CD4-positive, alpha-beta T cell (primary cell): ENCODE results near the gene STRADB. TPM values are rescaled to one million over a fixed set of nuclear protein-coding genes. Genes with fewer than 3 reads are reported as not detected.

Experiments
- ATAC-seq: fragments of 200-7000 bp; cut with Tn5 transposase; one replicate; pipeline ENCODE4 v1.10.0; 2022; ENCODE audit warnings: mild to moderate bottlenecking; ENCODE audit not compliant: poor library complexity
- CTCF ChIA-PET: fragments of 350-600 bp; sonication (Branson Sonifier 250); formaldehyde crosslinking; loops from one replicate; lab custom pipeline; 2021; ENCODE audit warnings: antibody characterized with exemption, inconsistent platforms; lab: Charles Lee
- POLR2A ChIA-PET: fragments of 350-600 bp; sonication (Branson Sonifier 250); formaldehyde crosslinking; loops from one replicate; lab custom pipeline; 2021; ENCODE audit warnings: antibody characterized with exemption, inconsistent platforms; lab: Charles Lee
- DNase-seq, 14 experiments: peaks; one replicate each; pipeline ENCODE4 v3.0.0-alpha.2; 2013 to 2020; ENCODE audit warnings: mixed read lengths in 2 of 14
- H3K27ac ChIP-seq, 2 donors: one replicate each; pipeline versions ENCODE4 v1.5.1 to v1.7.0; 2013; ENCODE audit warnings: low read length in 2 of 2, low read depth in 1 of 2, mild to moderate bottlenecking in 1 of 2
- H3K27me3 ChIP-seq, 2 experiments: 1 replicate in 1 of 2; 2 replicates in 1 of 2; pipeline versions ENCODE4 v1.6.1 to v1.7.0; 2013; ENCODE audit warnings: low read length in 2 of 2, control low read depth in 1 of 2, mild to moderate bottlenecking in 1 of 2, moderate library complexity in 1 of 2; ENCODE audit not compliant: insufficient read depth in 2 of 2, control insufficient read depth in 1 of 2
- H3K36me3 ChIP-seq: one replicate; pipeline ENCODE4 v1.6.1; 2013; ENCODE audit warnings: low read length, control low read depth; ENCODE audit not compliant: insufficient read depth
- H3K4me1 ChIP-seq: one replicate; pipeline ENCODE4 v1.6.1; 2013; ENCODE audit warnings: low read length, control low read depth; ENCODE audit not compliant: insufficient read depth
- H3K4me3 ChIP-seq: one replicate; pipeline ENCODE4 v1.5.1; 2013; ENCODE audit warnings: mild to moderate bottlenecking, low read length, moderate library complexity
- H3K9me3 ChIP-seq, 2 experiments: 1 replicate in 1 of 2; 2 replicates in 1 of 2; pipeline versions ENCODE4 v1.6.1 to v1.7.0; 2013; ENCODE audit warnings: low read length in 2 of 2, mild to moderate bottlenecking in 2 of 2, control low read depth in 1 of 2, moderate library complexity in 1 of 2; ENCODE audit not compliant: control insufficient read depth in 1 of 2, insufficient read depth in 1 of 2
- H3K27ac Mint-ChIP-seq: one replicate; pipeline ENCODE4 v1.8.0; 2020; ENCODE audit warnings: mixed read lengths
- H3K27me3 Mint-ChIP-seq: one replicate; pipeline ENCODE4 v1.8.0; 2021; ENCODE audit warnings: mixed read lengths
- H3K36me3 Mint-ChIP-seq: one replicate; pipeline ENCODE4 v1.8.0; 2021; ENCODE audit warnings: low read depth, mixed read lengths
- H3K4me1 Mint-ChIP-seq: one replicate; pipeline ENCODE4 v1.8.0; 2021; ENCODE audit warnings: low read depth, mixed read lengths
- H3K4me3 Mint-ChIP-seq: one replicate; pipeline ENCODE4 v1.8.0; 2020; ENCODE audit warnings: mild to moderate bottlenecking, mixed read lengths
- H3K9me3 Mint-ChIP-seq: one replicate; pipeline ENCODE4 v1.8.0; 2020; ENCODE audit warnings: mixed read lengths
- intact Hi-C, 2 experiments: fragments of 100-400 bp; cut with DNase I in 1 of 2; cut with micrococcal nuclease in 1 of 2; formaldehyde crosslinking; loops; one replicate each; pipeline versions ENCODE4 v1.15.1 to v1.9.0; 2023 to 2025; cut with DNase I, micrococcal nuclease
- total RNA-seq, 174 experiments: library from RNA in 2 of 174; stranded (reverse) in 2 of 174; gene quantifications; one replicate each; pipeline ENCODE4 v1.2.3 and lab custom pipeline; 2021 to 2026
- TF ChIP-seq, protein P1 (sequence below): fragments of 200-600 bp; IDR thresholded peaks from one replicate; pipeline ENCODE4 v1.8.0; 2022; ENCODE audit warnings: antibody characterized with exemption, mild to moderate bottlenecking

The STRADB gene
- total RNA-seq, 2 experiments from 2014 or later = 4.2 to 5.6 TPM

DNA sequence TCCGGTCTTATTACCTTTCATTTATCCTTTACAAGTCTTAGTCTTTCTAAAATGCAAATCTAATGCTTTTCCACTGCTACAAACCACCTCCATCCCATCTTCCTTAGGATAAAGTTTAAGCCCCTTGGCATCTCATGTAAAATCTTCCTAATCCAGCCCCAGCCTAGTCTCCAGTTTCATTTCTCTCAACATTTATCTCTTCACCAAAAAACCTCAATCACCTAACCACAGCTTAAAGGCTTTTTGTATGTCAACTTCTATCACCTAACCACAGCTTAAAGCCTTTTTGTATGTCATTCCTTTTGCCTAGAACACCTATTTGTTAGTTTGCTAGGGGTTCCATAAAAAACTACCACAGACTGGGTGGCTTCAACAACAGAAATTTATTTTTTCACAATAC, 4.5 kb upstream of the STRADB start:
- no peaks in the 10 kb centered on the region for H3K9me3 ChIP-seq
- ATAC-seq (peak; percentile 9), DNase-seq (peak in 3 of 14 experiments; percentile 57 to 66 (median 62))
- Mint-ChIP-seq H3K4me3 (peak overlapping the region; percentile 69), H3K27me3 (no peaks in the 10 kb centered on the region), H3K27ac (peak overlapping the region; percentile 62), H3K36me3 (peaks cover 24% of the 10 kb centered on the region), H3K4me1 (peaks cover 57% of the 10 kb centered on the region), H3K9me3 (no peaks in the 10 kb centered on the region)
- ChIA-PET CTCF (interaction anchor here (1.2 to 4.8 kb wide), 5 partner anchors 14 to 264 kb away, joined by 3 to 28 read pairs (median 4); partner anchors contain the start of gene CASP10), POLR2A (interaction anchor here (0.7 to 1.6 kb wide), 5 partner anchors 14 to 583 kb away, joined by 3 to 10 read pairs (median 3); partner anchors contain the start of genes ALS2, CASP8 and CLK1)
- peaks cover 38% of the 10 kb centered on the region for H3K4me1 ChIP-seq
- intact Hi-C loops = loop anchor here in 1 of 2 experiments (5.0 kb wide), 3 partner anchors 35 to 335 kb away; partner anchors contain the start of gene ALS2
- H3K4me3 ChIP-seq = no peak overlapping the region
- H3K36me3 ChIP-seq = peaks cover 7% of the 10 kb centered on the region
- TF ChIP-seq, protein P1, sequence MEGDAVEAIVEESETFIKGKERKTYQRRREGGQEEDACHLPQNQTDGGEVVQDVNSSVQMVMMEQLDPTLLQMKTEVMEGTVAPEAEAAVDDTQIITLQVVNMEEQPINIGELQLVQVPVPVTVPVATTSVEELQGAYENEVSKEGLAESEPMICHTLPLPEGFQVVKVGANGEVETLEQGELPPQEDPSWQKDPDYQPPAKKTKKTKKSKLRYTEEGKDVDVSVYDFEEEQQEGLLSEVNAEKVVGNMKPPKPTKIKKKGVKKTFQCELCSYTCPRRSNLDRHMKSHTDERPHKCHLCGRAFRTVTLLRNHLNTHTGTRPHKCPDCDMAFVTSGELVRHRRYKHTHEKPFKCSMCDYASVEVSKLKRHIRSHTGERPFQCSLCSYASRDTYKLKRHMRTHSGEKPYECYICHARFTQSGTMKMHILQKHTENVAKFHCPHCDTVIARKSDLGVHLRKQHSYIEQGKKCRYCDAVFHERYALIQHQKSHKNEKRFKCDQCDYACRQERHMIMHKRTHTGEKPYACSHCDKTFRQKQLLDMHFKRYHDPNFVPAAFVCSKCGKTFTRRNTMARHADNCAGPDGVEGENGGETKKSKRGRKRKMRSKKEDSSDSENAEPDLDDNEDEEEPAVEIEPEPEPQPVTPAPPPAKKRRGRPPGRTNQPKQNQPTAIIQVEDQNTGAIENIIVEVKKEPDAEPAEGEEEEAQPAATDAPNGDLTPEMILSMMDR = no peak
- H3K27ac ChIP-seq = peak overlapping the region in 1 of 2 donors; percentile 32
- H3K27me3 ChIP-seq = no peaks in the 10 kb centered on the region

DNA sequence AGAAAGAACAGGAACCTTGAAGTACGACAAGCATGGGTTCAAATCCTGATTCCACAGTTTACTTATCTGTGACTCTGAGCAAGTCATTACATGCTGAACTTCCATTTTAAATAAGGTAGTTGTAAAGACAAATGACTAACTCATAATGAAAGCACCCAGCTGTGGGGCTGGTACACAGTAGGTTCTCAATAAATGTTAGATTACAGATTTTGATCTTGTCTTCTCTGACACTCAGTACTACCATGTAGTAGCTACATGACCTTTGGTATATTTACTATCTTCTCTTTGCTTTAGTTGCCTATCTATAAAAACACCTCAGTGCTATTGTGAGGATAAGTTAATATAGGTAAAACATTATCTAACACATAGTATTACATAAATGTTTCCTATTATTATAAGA, 3.5 kb upstream of the STRADB start:
- H3K4me1 ChIP-seq = peaks cover 44% of the 10 kb centered on the region
- H3K36me3 ChIP-seq = peaks cover 7% of the 10 kb centered on the region
- Mint-ChIP-seq H3K27ac (peak overlapping the region; percentile 62), H3K36me3 (peaks cover 24% of the 10 kb centered on the region), H3K4me1 (peaks cover 64% of the 10 kb centered on the region), H3K27me3 (no peaks in the 10 kb centered on the region), H3K9me3 (no peaks in the 10 kb centered on the region), H3K4me3 (peak overlapping the region; percentile 87)
- H3K27ac ChIP-seq = no peak overlapping the region
- H3K4me3 ChIP-seq = no peak overlapping the region
- DNase-seq = no peak
- H3K27me3 ChIP-seq = no peaks in the 10 kb centered on the region
- TF ChIP-seq, protein P1 = no peak
- no peak for ATAC-seq
- ChIA-PET CTCF (interaction anchor here (0.6 to 4.8 kb wide), 4 partner anchors 15 to 1713 kb away, joined by 3 to 28 read pairs (median 4); no protein-coding TSS in a partner anchor), POLR2A (interaction anchor here (0.6 to 1.1 kb wide), 5 partner anchors 34 to 584 kb away, joined by 3 to 5 read pairs (median 3); partner anchors contain the start of genes CASP10 and CLK1)
- no peaks in the 10 kb centered on the region for H3K9me3 ChIP-seq
- intact Hi-C loops = loop anchor here (2.0 to 5.0 kb wide), 4 partner anchors 36 to 334 kb away; partner anchors contain the start of gene ALS2 (in 2 of the 2)

DNA sequence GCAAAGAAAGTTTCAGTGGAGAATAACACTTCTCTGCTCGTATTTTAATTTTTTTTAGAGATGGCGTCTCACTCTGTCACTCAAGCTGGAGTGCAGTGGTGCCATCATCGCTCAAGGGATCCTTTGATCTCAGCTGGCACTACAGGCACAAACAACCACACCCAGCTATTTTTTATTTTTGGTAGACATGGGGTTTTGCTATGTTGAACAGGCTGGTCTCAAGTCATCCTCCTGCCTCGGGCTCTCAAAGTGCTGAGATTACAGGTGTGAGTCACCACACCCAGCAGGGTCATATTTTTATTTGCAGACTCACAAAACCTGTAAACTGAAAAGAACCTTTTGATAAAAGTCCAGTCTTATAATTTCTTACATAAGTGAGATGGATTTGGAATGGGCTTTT, 2.8 kb upstream of the STRADB start:
- H3K4me1 Mint-ChIP-seq = peaks cover 70% of the 10 kb centered on the region
- Histone ChIP-seq H3K4me3 (no peak overlapping the region), H3K27ac (peak overlapping the region in 1 of 2 donors; percentile 18), H3K9me3 (no peaks in the 10 kb centered on the region), H3K27me3 (no peaks in the 10 kb centered on the region), H3K36me3 (peaks cover 7% of the 10 kb centered on the region), H3K4me1 (peaks cover 44% of the 10 kb centered on the region)
- TF ChIP-seq, protein P1 = no peak
- intact Hi-C loops = loop anchor here (2.0 to 5.0 kb wide), 4 partner anchors 36 to 334 kb away; partner anchors contain the start of gene ALS2 (in 2 of the 2)
- peak in 12 of 14 experiments; percentile 15 to 75 (median 38) for DNase-seq
- H3K4me3 Mint-ChIP-seq = peak overlapping the region; percentile 87
- CTCF ChIA-PET = interaction anchor here (0.7 to 4.8 kb wide), 3 partner anchors 15 to 332 kb away, joined by 4 to 28 read pairs (median 4); no protein-coding TSS in a partner anchor
- no peaks in the 10 kb centered on the region for H3K27me3 Mint-ChIP-seq
- peaks cover 24% of the 10 kb centered on the region for H3K36me3 Mint-ChIP-seq
- H3K9me3 Mint-ChIP-seq = no peaks in the 10 kb centered on the region
- peak; percentile 25 for ATAC-seq
- POLR2A ChIA-PET = interaction anchor here (0.6 to 1.1 kb wide), 8 partner anchors 15 to 584 kb away, joined by 3 to 5 read pairs (median 3); partner anchors contain the start of genes ALS2, CASP10 and CLK1
- H3K27ac Mint-ChIP-seq = peak overlapping the region; percentile 62
